Measurements from ENCODE around the gene IPO11.
"Not testable (repeated sequence)": the region's sequence is repeated elsewhere in the genome, so short reads cannot be mapped to it uniquely, and the experiment has no call there.

The IPO11 gene

DNA sequence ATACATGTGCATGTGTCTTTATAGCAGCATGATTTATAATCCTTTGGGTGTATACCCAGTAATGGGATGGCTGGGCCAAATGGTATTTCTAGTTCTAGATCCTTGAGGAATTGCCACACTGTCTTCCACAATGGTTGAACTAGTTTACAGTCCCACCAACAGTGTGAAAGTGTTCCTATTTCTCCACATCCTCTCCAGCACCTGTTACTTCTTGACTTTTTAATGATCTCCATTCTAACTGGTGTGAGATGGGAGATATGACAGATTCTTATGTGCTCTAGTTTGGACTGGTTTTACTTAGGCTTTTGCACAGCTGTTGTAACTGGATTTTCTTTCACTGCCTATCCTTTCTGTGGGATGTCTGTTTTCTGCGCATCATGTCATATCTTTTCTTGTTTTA, 108.2 kb downstream of the IPO11 start:
- DNase-seq: not testable (repeated sequence)

DNA sequence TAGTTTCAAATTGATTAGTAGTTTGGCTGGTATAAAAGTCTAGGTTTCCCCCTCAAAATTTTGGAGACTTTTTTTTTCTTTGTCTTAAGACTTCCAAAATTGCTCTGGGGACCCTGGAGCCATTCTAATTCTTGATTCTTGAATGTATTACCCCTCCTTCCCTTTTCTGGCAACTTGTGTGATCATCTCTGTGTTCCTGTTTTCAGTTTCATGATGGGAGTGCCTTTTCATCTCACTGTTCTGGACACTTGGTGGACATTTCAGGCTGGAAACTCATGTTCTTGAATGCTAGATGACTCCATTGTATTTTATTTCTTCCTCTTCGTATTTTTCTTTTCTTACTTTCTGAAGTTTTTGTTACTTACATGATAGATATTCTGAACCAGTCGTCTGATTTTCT, 108.8 kb downstream of the IPO11 start:
- no peak for DNase-seq

- DNase-seq: no peak
These were observed 110.2 kb downstream of the IPO11 start for GRCh38 chr5:62522811-62523210.

- DNase-seq: no peak
These were observed 121.0 kb downstream of the IPO11 start for GRCh38 chr5:62533597-62533996.

- DNase-seq: no peak
These were observed 122.1 kb downstream of the IPO11 start for GRCh38 chr5:62534461-62535236.

DNA sequence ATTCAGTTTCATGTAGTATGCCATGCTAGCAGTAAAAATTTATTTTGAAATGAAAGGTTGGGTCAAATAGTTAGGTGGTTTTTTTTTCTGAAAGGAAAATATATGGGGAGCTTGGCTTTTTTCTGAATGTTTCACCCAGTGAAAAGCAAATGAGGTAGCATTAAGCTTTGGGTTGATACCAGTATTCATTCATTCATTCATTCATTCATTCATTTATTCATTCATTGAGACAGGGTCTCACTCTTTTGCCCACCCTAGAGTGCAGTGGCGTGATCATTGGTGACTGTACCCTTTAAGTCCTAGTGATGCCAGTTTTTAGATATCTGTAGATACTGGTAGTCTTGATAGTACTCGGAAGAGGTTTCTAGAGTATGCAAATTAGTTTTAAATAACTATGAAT, 123.7 kb downstream of the IPO11 start:
- no peak for DNase-seq

DNA sequence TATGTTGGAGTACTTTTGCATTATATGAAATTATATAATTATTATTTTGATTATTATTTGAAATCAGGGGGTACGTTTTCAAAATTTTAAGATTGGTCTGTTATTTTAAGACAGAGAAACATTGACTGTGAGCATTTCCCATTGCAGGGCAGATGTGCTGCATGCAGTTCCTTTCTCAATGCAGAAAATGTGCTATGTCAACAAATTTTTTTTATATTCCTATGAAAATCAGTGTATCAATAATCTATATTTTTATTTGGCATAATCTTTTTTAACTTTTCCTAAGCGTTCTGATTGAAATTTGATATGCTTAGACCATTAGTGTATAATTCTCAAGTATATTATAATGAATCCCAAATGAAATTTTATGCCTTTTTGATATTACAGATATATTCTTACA, 124.2 kb downstream of the IPO11 start:
- DNase-seq: no peak

DNA sequence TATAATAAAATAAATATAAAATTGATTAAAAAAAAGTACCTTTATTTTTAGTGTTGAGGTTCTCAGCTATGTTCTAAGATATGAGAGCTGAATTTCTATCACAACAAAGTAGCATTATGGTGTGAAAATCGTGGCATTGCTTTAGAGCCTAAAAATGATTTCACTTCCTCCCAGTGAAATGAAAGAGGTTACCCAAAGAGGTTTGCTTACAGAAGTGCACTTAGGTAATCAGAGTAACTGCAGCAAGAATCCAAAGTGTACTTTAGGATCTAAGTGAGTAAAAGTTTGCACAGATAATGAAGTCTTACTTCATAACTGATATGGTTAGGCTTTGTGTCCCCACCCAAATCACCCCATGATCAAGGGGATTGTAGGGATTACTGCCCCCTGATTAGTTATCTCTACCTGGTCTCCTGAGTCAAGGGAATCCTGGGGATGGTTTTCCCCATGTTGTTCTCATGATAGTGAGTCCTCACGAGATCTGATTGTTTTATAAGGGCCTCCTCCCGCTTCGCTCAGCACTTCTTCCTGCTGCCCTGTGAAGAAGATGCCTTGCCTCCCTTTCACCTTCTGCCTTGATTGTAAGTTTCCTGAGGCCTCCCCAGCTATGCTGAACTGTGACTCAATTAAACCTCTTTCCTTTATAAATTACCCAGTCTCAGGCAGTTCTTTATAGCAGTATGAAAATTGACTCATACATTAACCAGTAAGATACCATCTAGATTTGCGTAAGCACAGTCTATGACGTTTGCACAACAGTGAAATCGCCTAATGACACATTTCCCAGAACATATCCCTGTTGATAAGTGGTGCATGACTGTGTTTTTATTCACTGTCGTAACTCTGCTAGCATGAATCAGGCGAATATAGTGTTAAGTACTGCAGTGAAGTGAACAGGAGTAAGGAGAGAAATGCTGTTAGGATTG, 125.7 kb downstream of the IPO11 start:
- DNase-seq: no peak

DNA sequence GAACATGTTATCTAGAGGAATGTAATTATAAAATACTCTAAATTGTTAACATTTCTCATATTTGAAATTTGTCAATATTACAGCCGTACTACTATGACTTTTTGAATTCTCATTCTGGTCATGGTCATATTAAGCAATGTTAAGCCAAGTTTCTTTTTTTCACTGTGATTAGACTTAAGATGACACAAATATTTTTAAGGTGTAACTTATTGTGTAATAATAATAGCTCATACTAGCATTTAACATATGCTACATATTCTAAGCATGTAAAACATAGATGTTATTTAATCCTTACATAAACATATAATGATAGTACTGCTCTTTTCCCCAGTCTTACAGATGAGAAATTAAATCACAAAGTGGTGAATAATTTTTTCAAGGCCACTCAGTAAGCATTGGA, 130.2 kb downstream of the IPO11 start:
- DNase-seq: no peak

DNA sequence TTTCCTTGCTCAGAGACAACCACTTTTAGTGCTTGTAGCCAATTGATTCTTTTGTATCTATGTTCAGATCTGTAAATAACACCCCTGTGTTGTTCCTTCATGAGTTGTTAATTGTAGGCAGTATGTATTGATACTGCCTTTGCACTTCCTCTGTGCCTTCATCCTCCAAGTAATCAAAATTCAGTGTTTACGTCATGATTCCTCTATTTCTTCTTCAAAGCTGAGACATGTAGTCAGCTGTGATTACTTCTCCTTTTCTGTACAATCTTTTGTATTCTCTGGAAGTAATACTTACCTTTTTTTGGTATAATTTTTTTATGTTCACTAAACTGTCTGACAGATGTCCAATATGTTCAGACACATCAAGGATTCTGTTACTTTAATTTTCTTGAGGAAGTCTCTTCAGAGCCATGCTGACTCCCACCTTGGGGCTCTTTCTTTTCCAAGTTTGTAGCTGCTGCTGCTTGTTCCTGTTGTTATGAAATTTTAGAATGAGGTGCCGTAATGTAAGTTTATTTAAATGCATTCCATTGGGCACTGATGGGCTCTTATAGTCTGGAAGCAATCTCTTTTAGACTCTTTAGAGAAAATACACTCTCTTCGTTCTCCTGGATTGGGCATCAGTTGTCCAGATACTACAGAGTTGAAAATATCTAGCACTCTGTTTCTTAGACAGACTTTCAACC, 135.5 kb downstream of the IPO11 start:
- DNase-seq: no peak

DNA sequence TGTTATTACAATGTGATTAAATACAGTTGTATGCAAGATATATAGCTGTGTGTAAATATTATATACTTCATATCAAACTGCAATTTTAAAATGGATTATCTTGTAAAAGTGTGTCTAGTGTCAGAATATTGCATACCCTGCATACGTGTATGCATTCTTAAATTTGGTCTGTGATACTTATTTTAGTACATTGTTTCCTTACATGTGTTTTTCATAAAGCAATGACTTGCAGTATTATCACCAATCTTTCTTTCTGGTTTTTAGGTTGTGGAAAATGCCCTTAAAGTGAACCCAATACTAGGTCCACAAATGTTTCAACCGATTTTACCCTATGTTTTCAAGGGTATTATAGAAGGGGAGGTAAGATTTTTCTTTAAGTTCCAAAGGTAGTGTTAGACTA, 137.5 kb downstream of the IPO11 start:
- DNase-seq: no peak

DNA sequence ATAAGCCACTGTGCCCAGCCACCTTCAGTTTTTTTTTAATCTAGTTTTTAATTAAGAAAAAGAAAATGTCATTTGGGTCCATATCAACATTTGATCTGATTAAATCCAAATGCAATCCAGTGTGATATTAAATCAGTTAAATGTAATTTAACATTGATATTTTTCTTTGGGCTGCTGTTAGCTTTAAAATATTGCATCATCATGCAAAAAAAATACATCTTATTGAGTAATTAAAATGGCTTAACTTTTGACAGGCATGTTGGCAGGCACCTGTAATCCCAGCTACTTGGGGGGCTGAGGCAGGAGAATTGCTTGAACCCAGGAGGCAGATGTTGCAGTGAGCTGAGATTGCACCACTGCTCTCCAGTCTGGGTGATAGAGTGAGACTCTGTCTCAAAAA, 143.4 kb downstream of the IPO11 start:
- no peak for DNase-seq

- no peak for DNase-seq
These were observed 146.4 kb downstream of the IPO11 start for GRCh38 chr5:62558941-62559340.

- no peak for DNase-seq
These were observed 148.2 kb downstream of the IPO11 start for GRCh38 chr5:62560786-62561185.

DNA sequence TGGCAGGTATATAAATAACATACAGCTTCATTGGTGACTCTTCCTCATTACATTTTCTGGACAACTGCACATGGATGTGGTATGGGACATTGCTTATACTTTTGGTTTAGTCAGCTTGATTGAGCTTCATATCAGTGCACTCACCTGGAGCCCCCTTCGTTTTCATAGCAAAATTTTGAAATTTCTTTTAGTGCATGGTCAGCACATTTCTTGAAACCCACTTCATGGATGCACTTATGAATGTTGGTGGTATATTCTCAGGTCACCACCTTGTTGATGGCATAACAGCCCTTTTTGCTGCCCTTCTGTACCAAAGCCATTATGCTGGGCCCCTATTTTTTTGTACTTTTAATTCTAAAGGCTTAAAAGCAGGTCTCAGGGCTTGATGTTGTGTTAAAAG, 149.3 kb downstream of the IPO11 start:
- no peak for DNase-seq

DNA sequence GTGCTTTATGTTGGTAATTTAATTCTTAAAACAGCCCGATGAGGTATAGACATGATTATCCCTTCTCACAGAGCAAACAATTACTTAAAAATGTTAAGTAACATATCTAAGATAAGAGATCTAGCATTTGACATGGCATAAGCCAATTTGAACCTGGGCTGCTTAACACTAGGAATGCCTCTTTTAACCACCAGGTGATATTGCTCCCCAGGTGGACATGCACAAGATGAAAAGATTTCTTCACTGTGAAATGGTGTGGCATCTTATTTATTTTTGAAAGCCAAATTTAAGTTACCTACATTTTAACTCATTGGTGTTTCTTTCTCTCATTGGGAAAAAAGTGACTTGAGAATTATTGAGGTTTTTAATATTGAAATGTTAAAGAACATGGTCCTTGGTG, 150.3 kb downstream of the IPO11 start:
- DNase-seq: no peak

DNA sequence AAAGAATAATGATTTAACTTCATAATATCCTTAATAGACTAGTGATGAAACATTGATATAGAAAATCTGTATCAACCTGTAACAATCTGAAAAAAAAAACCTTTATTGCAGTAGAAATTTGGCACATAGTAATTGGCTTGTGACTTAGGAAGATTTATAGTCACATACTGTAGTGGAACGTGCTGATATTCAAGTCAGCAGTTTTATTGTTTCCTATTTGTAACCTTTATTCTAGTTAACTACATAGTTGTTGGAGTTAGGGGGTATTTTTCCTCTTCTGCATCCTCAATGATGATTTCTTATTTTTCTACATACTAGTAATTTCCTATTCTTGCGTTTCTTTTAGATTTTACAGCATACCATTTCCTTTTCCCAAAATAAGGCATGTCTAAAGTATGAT, 151.5 kb downstream of the IPO11 start:
- DNase-seq: no peak

- not testable (repeated sequence) for DNase-seq
These were observed 153.2 kb downstream of the IPO11 start for GRCh38 chr5:62565740-62566139.

DNA sequence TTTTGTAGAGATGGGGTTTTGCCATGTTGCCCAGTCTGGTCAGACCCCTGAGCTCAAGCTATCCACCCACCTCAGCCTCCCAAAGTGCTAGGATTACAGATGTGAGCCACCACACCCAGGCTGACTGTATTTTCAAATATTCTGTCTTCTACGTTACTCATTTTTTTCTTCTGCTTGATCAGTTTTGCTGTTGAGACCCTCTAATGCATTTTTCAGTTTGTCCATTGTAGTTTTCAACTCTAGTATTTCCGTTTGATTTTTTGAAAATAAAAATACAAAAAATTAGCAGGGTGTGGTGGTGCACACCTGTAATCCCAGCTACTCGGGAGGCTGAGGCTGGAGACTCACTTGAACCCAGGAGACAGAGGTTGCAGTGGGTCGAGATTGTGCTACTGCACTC, 155.6 kb downstream of the IPO11 start:
- DNase-seq: no peak

GRCh38 chr5:62568800-62569432, 156.4 kb downstream of the IPO11 start:
- no peak for DNase-seq

GRCh38 chr5:62569470-62569869, 156.9 kb downstream of the IPO11 start:
- DNase-seq: no peak

- no peak for DNase-seq
These were observed 160.5 kb downstream of the IPO11 start for GRCh38 chr5:62572918-62573514.

DNA sequence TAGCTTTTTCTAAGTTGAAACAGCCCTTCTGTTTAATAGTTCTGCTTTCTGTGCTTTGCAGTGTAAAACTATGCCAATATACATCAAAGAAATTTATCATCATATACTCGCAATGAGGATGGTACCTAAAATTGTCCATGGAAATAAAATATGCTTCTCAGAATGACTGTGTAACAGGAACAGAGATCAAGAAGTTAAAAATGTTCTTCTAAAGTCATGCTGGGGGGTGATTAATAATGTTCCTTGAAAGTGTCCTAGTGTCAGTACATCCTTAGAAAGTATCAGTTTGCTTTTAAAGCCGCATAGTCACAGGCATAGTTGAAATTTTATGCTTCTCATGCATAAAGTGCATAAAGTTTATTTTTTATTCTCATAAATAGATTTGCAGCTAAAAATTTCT, 162.0 kb downstream of the IPO11 start:
- DNase-seq: no peak

All from NCI-H526 treated with DMSO at 0.1 percent for 48 hours (cell line).